Measurements from ENCODE around the gene SSR3.

Gene SSR3

DNA sequence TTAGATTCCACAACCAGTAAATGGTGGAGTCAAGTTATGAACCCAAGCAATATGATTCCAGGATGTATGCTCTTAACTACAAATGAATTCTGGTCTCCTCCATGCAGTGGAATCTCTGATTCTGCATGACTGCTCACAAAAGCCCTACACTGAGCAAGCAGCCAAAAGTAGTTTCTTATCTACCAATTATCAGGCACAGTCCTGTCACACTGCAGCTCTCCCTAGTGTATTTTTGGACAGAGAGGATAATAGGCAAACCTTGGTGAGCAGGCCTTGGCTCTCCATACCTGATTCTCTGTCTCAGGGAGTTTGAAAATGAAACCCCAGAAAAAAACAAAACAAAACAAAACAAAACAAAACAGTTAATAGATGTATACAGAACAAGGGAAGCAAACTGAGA lies 3.5 kb upstream of the SSR3 start:
- H3K27ac ChIP-seq = no peak overlapping the region
- H3K9me3 ChIP-seq (ENCODE audit: severe bottlenecking) = no peaks in the 10 kb centered on the region
- TF ChIP-seq, protein P1, sequence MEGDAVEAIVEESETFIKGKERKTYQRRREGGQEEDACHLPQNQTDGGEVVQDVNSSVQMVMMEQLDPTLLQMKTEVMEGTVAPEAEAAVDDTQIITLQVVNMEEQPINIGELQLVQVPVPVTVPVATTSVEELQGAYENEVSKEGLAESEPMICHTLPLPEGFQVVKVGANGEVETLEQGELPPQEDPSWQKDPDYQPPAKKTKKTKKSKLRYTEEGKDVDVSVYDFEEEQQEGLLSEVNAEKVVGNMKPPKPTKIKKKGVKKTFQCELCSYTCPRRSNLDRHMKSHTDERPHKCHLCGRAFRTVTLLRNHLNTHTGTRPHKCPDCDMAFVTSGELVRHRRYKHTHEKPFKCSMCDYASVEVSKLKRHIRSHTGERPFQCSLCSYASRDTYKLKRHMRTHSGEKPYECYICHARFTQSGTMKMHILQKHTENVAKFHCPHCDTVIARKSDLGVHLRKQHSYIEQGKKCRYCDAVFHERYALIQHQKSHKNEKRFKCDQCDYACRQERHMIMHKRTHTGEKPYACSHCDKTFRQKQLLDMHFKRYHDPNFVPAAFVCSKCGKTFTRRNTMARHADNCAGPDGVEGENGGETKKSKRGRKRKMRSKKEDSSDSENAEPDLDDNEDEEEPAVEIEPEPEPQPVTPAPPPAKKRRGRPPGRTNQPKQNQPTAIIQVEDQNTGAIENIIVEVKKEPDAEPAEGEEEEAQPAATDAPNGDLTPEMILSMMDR (IDR thresholded peaks at IDR 0.05; ENCODE audit: low read depth, low read length) = no peak
- no peak overlapping the region for H3K4me3 ChIP-seq (ENCODE audit: low read depth, low read length)
- DNase-seq = no peak
- no peaks in the 10 kb centered on the region for H3K27me3 ChIP-seq (ENCODE audit: insufficient read depth, low read depth, severe bottlenecking)
- peaks cover 6% of the 10 kb centered on the region for H3K36me3 ChIP-seq

DNA sequence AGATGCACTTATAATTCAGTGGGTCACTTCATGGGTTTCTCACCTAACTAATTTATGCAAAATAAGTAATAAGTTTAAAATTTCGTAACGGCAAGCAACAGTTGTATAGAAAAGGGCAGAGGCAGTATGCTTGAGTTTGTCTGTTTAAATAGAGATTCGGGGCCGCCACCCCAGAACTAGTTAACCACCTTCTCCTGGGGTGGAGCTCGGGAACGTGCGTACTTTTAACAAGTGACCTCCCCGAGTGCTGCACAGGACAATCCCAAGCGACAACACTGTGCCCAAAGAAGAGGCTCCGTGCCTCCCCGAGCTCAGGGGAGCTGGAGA lies 439 bp downstream of the SSR3 start:
- Histone ChIP-seq H3K9me3 (ENCODE audit: severe bottlenecking) (no peaks in the 10 kb centered on the region), H3K36me3 (peaks cover 27% of the 10 kb centered on the region), H3K4me3 (ENCODE audit: low read depth, low read length) (peak overlapping the region; percentile 71), H3K27ac (peak overlapping the region; percentile 81), H3K27me3 (ENCODE audit: insufficient read depth, low read depth, severe bottlenecking) (no peaks in the 10 kb centered on the region)
- DNase-seq = no peak
- TF ChIP-seq, protein P1 (IDR thresholded peaks at IDR 0.05; ENCODE audit: low read depth, low read length) = no peak

GRCh38 chr3:156553705-156554356 lies 1.1 kb downstream of the SSR3 start:
- no peaks in the 10 kb centered on the region for H3K9me3 ChIP-seq (ENCODE audit: severe bottlenecking)
- H3K27ac ChIP-seq = no peak overlapping the region
- H3K36me3 ChIP-seq = peaks cover 33% of the 10 kb centered on the region
- H3K27me3 ChIP-seq (ENCODE audit: insufficient read depth, low read depth, severe bottlenecking) = no peaks in the 10 kb centered on the region
- TF ChIP-seq, protein P1 (IDR thresholded peaks at IDR 0.05; ENCODE audit: low read depth, low read length) = no peak
- DNase-seq = no peak
- H3K4me3 ChIP-seq (ENCODE audit: low read depth, low read length) = peak overlapping the region; percentile 71

DNA sequence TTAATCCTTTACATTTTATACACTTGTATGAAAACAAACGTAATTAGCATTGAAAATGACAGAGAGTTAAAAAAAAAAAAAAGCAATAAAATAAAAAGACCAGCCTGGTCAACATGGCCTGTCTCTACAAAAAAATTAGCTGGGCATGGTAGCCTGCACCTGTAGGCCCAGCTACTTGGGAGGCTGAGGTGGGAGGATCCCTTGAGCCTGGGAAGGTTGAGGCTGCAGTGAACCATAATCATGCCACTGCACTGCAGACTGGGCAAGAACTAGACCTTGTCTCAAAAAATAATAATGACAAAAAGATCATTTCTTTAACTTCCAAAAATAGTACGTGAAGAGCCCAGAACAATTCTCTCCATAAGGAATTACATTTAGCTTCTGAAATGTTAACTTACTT lies 1.9 kb downstream of the SSR3 start:
- DNase-seq = no peak
- Histone ChIP-seq H3K36me3 (peaks cover 42% of the 10 kb centered on the region), H3K9me3 (ENCODE audit: severe bottlenecking) (no peaks in the 10 kb centered on the region), H3K27me3 (ENCODE audit: insufficient read depth, low read depth, severe bottlenecking) (no peaks in the 10 kb centered on the region), H3K4me3 (ENCODE audit: low read depth, low read length) (no peak overlapping the region), H3K27ac (no peak overlapping the region)
- TF ChIP-seq, protein P1 (IDR thresholded peaks at IDR 0.05; ENCODE audit: low read depth, low read length) = no peak

DNA sequence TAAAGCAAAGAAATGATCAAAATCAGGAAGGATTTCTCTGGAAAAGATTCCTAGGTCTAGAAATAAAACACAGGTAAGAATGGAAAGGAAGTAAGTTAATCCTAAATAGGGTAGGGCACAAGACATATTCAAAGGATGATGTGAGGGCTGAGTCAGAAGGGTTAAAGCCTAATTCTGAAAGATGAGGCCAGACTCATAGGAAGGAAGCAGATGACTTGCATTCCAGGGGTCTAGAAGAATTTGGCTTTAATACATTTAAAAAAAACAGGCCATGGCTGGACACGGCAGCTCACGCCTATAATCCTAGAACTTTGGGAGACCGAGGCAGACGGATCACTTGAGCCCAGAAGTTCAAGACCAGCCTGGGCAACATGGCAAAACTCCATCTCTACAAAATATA lies 3.2 kb downstream of the SSR3 start:
- no peak overlapping the region for H3K27ac ChIP-seq
- no peaks in the 10 kb centered on the region for H3K9me3 ChIP-seq (ENCODE audit: severe bottlenecking)
- TF ChIP-seq, protein P1 (IDR thresholded peaks at IDR 0.05; ENCODE audit: low read depth, low read length) = no peak
- no peak for DNase-seq
- no peak overlapping the region for H3K4me3 ChIP-seq (ENCODE audit: low read depth, low read length)
- H3K27me3 ChIP-seq (ENCODE audit: insufficient read depth, low read depth, severe bottlenecking) = no peaks in the 10 kb centered on the region
- H3K36me3 ChIP-seq = peaks cover 53% of the 10 kb centered on the region

DNA sequence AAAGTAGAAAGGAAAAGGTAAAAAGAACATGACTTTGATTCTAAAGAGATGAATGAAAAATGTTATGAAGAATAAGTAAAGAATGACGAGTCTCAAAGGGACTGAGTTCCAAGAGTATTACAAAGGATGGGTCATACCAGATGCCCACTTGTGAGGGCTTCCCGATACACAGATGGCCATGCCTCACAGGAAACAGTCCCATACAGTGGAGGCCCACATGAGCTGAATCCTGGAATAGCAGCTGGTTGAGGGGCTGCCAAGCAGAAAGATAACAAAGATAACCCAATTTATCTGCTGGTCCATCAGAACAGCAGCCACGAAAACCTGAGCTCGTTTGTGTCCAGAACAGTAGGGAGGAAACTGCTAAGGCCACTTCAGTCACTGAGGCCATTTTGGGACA lies 3.7 kb downstream of the SSR3 start:
- TF ChIP-seq, protein P1 (IDR thresholded peaks at IDR 0.05; ENCODE audit: low read depth, low read length) = no peak
- Histone ChIP-seq H3K36me3 (peaks cover 58% of the 10 kb centered on the region), H3K27me3 (ENCODE audit: insufficient read depth, low read depth, severe bottlenecking) (no peaks in the 10 kb centered on the region), H3K4me3 (ENCODE audit: low read depth, low read length) (no peak overlapping the region), H3K27ac (no peak overlapping the region), H3K9me3 (ENCODE audit: severe bottlenecking) (no peaks in the 10 kb centered on the region)
- no peak for DNase-seq

Data from WERI-Rb-1 (cell line).